Tibial artery (tissue), 4 donors: Measurements from ENCODE around the gene RABGAP1.
"Not testable (repeated sequence)": the region's sequence is repeated elsewhere in the genome, so short reads cannot be mapped to it uniquely, and the experiment has no call there.

Source experiments
- DNase-seq, 2 donors: peaks; one replicate each; pipeline ENCODE4 v3.0.0-alpha.2; 2019
- H3K27ac ChIP-seq, 2 donors: fragments of 200-600 bp; sonication (generic) in 1 of 2; 1 replicate in 1 of 2; 2 replicates in 1 of 2; pipeline ENCODE4 v1.5.1; 2018 to 2019; ENCODE audit warnings: mild to moderate bottlenecking in 1 of 2
- H3K27me3 ChIP-seq, 2 donors: fragments of 200-600 bp; sonication (generic) in 1 of 2; one replicate each; pipeline versions ENCODE4 v1.5.1 to v1.6.0; 2016 to 2019
- H3K36me3 ChIP-seq, 3 donors: fragments of 200-600 bp; sonication (generic) in 2 of 3; one replicate each; pipeline ENCODE4 v1.5.1; 2016 to 2019; ENCODE audit warnings: mild to moderate bottlenecking in 2 of 3
- H3K4me1 ChIP-seq, 4 donors: fragments of 200-600 bp; sonication (generic) in 2 of 4; 1 replicate in 3 of 4; 2 replicates in 1 of 4; pipeline ENCODE4 v1.5.1; 2016 to 2019
- H3K4me3 ChIP-seq, 2 donors: fragments of 200-600 bp; sonication (generic) in 1 of 2; 1 replicate in 1 of 2; 2 replicates in 1 of 2; pipeline ENCODE4 v1.5.1; 2018 to 2019; ENCODE audit warnings: mild to moderate bottlenecking in 2 of 2
- H3K9me3 ChIP-seq, 3 donors: fragments of 200-600 bp; sonication (generic) in 1 of 3; one replicate each; pipeline ENCODE4 v1.5.1; 2016 to 2019
- CTCF ChIP-seq, 2 experiments: fragments of 200-600 bp in 1 of 2; fragments of 450-650 bp in 1 of 2; IDR thresholded peaks; one replicate each; pipeline ENCODE4 v1.5.1; 2017 to 2019; ENCODE audit warnings: antibody characterized with exemption in 2 of 2, mild to moderate bottlenecking in 1 of 2, moderate library complexity in 1 of 2
- intact Hi-C: fragments of 100-400 bp; cut with DNase I; formaldehyde crosslinking; loops from one replicate; pipeline ENCODE4 v1.15.0; 2023; ENCODE audit warnings: low total_unique reads

RABGAP1 gene

GRCh38 chr9:122940749-122941581 is at the start of gene RABGAP1:
TSS of gene RABGAP1 (plus strand) at chr9:122941020. CDS start at chr9:122957060, 16,040 bp downstream.
- peaks cover 0 to 39% (median 25%) of the 10 kb centered on the region in 4 donors for H3K4me1 ChIP-seq
- no peaks in the 10 kb centered on the region for H3K27me3 ChIP-seq
- H3K4me3 ChIP-seq: peak within 1 kb of the TSS; percentile 76 to 96
- peak; percentile 99 for DNase-seq
- H3K9me3 ChIP-seq: no peaks in the 10 kb centered on the region
- H3K36me3 ChIP-seq: peaks cover 6 to 19% (median 7%) of the 10 kb centered on the region in 3 donors
- no peak for TF ChIP-seq CTCF (IDR thresholded peaks at IDR 0.05)
- H3K27ac ChIP-seq: peak within 1 kb of the TSS; percentile 86 to 95
- intact Hi-C loops: no loop called here

- no peak for DNase-seq
- H3K4me1 ChIP-seq: peaks cover 0 to 46% (median 7%) of the 10 kb centered on the region in 4 donors
- H3K27ac ChIP-seq: no peak overlapping the region
- no peaks in the 10 kb centered on the region for H3K27me3 ChIP-seq
- H3K4me3 ChIP-seq: no peak overlapping the region
- no peaks in the 10 kb centered on the region for H3K9me3 ChIP-seq
- TF ChIP-seq CTCF (IDR thresholded peaks at IDR 0.05): no peak
- intact Hi-C loops: no loop called here
- peaks cover 6 to 27% (median 11%) of the 10 kb centered on the region in 3 donors for H3K36me3 ChIP-seq
Observed at GRCh38 chr9:122897969-122898368, 42.9 kb upstream of the RABGAP1 start.

DNA sequence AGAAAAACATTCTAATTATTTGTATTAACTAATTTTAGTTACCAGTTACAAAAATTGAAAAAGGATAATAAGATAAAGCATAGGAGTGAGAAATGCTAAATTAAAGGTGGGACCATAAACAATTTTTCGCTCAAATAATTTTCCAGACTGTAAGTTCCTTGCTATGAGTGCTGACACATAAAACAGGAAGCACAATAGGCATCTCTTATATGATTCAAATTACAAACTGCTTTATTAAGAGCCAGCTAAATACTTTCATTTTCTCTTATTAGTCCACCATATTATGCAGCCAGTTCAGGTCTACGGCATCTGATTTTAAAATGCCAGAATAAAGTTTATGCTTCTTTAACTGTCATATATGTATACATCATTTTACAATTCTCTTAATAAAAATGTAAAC is 40.0 kb upstream of the RABGAP1 start:
- Histone ChIP-seq H3K4me3 (no peak overlapping the region), H3K36me3 (peaks cover 0 to 8% (median 0%) of the 10 kb centered on the region in 3 donors), H3K4me1 (peaks cover 0 to 58% (median 15%) of the 10 kb centered on the region in 4 donors), H3K27me3 (no peaks in the 10 kb centered on the region), H3K9me3 (no peaks in the 10 kb centered on the region), H3K27ac (peak overlapping the region in 1 of 2 donors; percentile 7)
- TF ChIP-seq CTCF (IDR thresholded peaks at IDR 0.05): no peak
- no peak for DNase-seq
- intact Hi-C loops: loop anchor here (5.0 kb wide), 1 partner anchor 92 kb away; no protein-coding TSS in a partner anchor

- DNase-seq: peak; percentile 46 to 69
- no peak for TF ChIP-seq CTCF (IDR thresholded peaks at IDR 0.05)
- Histone ChIP-seq H3K4me1 (peaks cover 0 to 46% (median 13%) of the 10 kb centered on the region in 4 donors), H3K36me3 (peaks cover 0 to 4% (median 0%) of the 10 kb centered on the region in 3 donors), H3K27me3 (no peaks in the 10 kb centered on the region), H3K4me3 (peak overlapping the region; percentile 81 to 94), H3K9me3 (no peaks in the 10 kb centered on the region), H3K27ac (peak overlapping the region; percentile 96 to 97)
- intact Hi-C loops: loop anchor here (5.0 kb wide), 1 partner anchor 88 kb away; no protein-coding TSS in a partner anchor
Observed at GRCh38 chr9:122904466-122904822, 36.4 kb upstream of the RABGAP1 start.

DNA sequence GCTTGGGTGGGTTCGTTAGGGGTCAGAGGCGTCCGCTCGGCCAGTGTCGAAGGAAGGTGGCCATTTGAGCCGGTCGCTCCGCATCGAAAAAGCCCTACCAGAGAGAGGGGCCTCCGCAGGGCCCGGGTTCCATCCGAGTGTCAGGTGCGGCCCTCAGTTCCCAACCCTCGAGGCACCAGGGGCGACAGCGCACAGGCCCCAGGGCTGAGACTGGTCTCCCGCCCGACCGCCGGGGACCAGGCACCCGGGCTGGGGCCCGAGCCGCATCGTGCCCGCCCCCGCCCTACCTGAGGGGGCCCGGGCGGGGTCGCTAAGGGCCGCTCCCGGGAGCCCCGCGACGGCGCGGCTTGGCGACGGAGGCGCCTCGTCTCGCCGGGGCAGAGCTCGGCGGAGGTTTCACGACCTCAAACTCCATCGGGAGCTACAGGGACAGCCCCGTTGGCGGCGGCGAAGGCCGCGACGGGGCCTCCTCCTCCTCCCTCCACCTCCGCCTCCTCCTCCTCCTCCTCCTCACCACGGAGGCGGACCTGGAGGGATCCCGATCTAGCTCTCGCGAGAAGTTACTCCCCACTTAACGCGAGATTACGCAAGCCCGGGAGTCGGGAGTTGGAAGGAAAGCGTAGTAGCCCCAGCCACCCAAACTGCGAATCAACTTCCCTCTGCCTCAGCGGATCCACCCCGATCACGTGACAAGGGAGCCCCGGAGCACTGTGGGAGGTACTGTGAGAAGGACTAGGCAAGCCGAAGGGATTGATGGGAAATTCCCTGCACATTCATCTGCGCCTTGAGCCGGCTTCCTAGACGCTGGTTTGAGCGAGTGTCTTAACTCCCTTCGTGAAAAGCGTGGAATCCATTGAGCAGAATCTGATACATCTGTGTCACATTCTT is 35.8 kb upstream of the RABGAP1 start, which contains the start of gene RC3H2:
RC3H2 (minus strand) TSS at position 537 of the 888 bp plus-strand sequence. CDS start 7,850 bp downstream, outside the sequence.
- H3K4me1 ChIP-seq: peaks cover 0 to 40% (median 13%) of the 10 kb centered on the region in 4 donors
- intact Hi-C loops: loop anchor here (5.0 kb wide), 1 partner anchor 87 kb away; no protein-coding TSS in a partner anchor
- peak in 1 of 2 experiments; percentile 16 for TF ChIP-seq CTCF (IDR thresholded peaks at IDR 0.05)
- H3K36me3 ChIP-seq: peaks cover under 1 to 8% (median 6%) of the 10 kb centered on the region in 3 donors
- peak within 1 kb of the TSS; percentile 81 to 94 for H3K4me3 ChIP-seq
- no peaks in the 10 kb centered on the region for H3K27me3 ChIP-seq
- peak within 1 kb of the TSS; percentile 96 to 97 for H3K27ac ChIP-seq
- DNase-seq: peak; percentile 98 to 99
- no peaks in the 10 kb centered on the region for H3K9me3 ChIP-seq

DNA sequence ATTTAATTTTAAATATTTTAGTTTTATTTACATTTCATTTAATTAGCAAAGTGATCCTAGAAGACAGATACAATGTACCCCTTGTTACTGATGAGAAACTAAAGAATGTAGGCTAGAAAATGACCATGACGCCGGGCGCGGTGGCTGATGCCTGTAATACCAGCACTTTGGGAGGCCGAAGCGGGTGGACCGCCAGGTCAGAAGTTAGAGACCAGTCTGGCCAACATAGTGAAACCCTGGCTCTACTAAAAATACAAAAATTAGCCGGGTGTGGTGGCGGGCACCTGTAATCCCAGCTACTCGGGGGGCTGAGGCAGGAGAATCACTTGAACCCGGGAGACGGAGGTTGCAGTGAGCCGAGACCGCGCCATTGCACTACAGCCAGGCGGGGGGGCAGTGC is 34.7 kb upstream of the RABGAP1 start:
- Histone ChIP-seq H3K4me1 (peaks cover 0 to 30% (median 12%) of the 10 kb centered on the region in 4 donors), H3K36me3 (peaks cover 11 to 16% (median 15%) of the 10 kb centered on the region in 3 donors), H3K27ac (peak overlapping the region in 1 of 2 donors; percentile 97)
- H3K9me3 ChIP-seq, H3K4me3 ChIP-seq, H3K27me3 ChIP-seq, intact Hi-C loops, DNase-seq: not testable (repeated sequence)
